Eye (tissue), 1 donor: ENCODE data around the gene PRAMEF20.

ENCODE experiments used
- DNase-seq: peaks from one replicate; pipeline ENCODE4 v3.0.0-alpha.2; 2015

Gene PRAMEF20

GRCh38 chr1:13465515-13465914, 55.3 kb downstream of the PRAMEF20 start:
- no peak for DNase-seq

- peak; percentile 29 for DNase-seq
Measured at GRCh38 chr1:13469343-13469742, 59.1 kb downstream of the PRAMEF20 start.
